NK-92 treated with Interleukin-12 subunit alpha and Interleukin-12 subunit beta, amount 100 ng/mL, for 24 hours (cell line): ENCODE results near the gene MRPS22.
"Not testable (repeated sequence)": the region's sequence is repeated elsewhere in the genome, so short reads cannot be mapped to it uniquely, and the experiment has no call there.

ENCODE experiments used
- DNase-seq: peaks from one replicate; lab custom pipeline; 2025; lab: John Stamatoyannopoulos, UW

MRPS22 gene

GRCh38 chr3:139396707-139397106 lies 52.9 kb downstream of the MRPS22 start:
- DNase-seq = no peak

- DNase-seq = not testable (repeated sequence)
Observed at GRCh38 chr3:139401155-139401554, 57.3 kb downstream of the MRPS22 start.
